HepG2 (cell line): ENCODE measurements around the gene ABCC10. TPM values are rescaled to one million over a fixed set of nuclear protein-coding genes. Genes with fewer than 3 reads are reported as not detected.

Experiments
- MTERF4 ChIP-seq: sonication (generic); formaldehyde crosslinking; IDR thresholded peaks from 2 replicates; pipeline ENCODE4 v1.8.0; 2023; ENCODE audit warnings: mild to moderate bottlenecking, missing genetic modification reagents
- MXD4 ChIP-seq: IDR thresholded peaks from 2 replicates; pipeline ENCODE4 v1.6.1; 2016; ENCODE audit warnings: mild to moderate bottlenecking, missing biosample characterization, missing genetic modification reagents
- PAWR ChIP-seq: sonication (generic); formaldehyde crosslinking; IDR thresholded peaks from 2 replicates; pipeline ENCODE4 v1.4.0; 2020; ENCODE audit warnings: missing genetic modification reagents, mild to moderate bottlenecking, borderline replicate concordance
- PHF20 ChIP-seq: sonication (generic); formaldehyde crosslinking; IDR thresholded peaks from 2 replicates; pipeline ENCODE4 v1.5.0; 2020; ENCODE audit warnings: mild to moderate bottlenecking, missing genetic modification reagents
- POGK ChIP-seq: sonication (generic); formaldehyde crosslinking; conservative IDR thresholded peaks from 2 replicates; pipeline ENCODE4 v1.8.0; 2022; ENCODE audit warnings: mild to moderate bottlenecking, moderate library complexity, missing genetic modification reagents
- PRMT3 ChIP-seq: sonication (generic); formaldehyde crosslinking; IDR thresholded peaks from 2 replicates; pipeline ENCODE4 v1.8.1; 2022; ENCODE audit warnings: low read depth, mild to moderate bottlenecking, moderate library complexity, missing genetic modification reagents, borderline replicate concordance
- SP1 ChIP-seq, 2 experiments: fragments of 450-650 bp in 1 of 2; sonication (generic) in 1 of 2; formaldehyde crosslinking in 1 of 2; IDR thresholded peaks; 2 replicates each; pipeline versions ENCODE4 v1.4.0 to v1.6.1; 2016 to 2020; ENCODE audit warnings: missing genetic modification reagents in 1 of 2
- THAP8 ChIP-seq: sonication (generic); formaldehyde crosslinking; IDR thresholded peaks from 2 replicates; pipeline ENCODE4 v1.5.1; 2020; ENCODE audit warnings: missing genetic modification reagents, mild to moderate bottlenecking, borderline replicate concordance
- TP53 ChIP-seq: sonication (generic); formaldehyde crosslinking; conservative IDR thresholded peaks from 2 replicates; pipeline ENCODE4 v1.4.0; 2020; ENCODE audit warnings: missing genetic modification reagents
- ZGPAT ChIP-seq: IDR thresholded peaks from 2 replicates; pipeline ENCODE4 v1.6.1; 2016; ENCODE audit warnings: mild to moderate bottlenecking
- ZNF34 ChIP-seq: sonication (generic); formaldehyde crosslinking; IDR thresholded peaks from 2 replicates; pipeline ENCODE4 v1.4.0; 2020; ENCODE audit warnings: mild to moderate bottlenecking, missing genetic modification reagents, borderline replicate concordance
- ZNF556 ChIP-seq: sonication (generic); formaldehyde crosslinking; IDR thresholded peaks from 2 replicates; pipeline ENCODE4 v1.4.0; 2020; ENCODE audit warnings: mild to moderate bottlenecking, missing genetic modification reagents, borderline replicate concordance
- ZNF605 ChIP-seq: sonication (generic); formaldehyde crosslinking; IDR thresholded peaks from 2 replicates; pipeline ENCODE4 v1.8.0; 2022; ENCODE audit warnings: mild to moderate bottlenecking, missing genetic modification reagents
- ZNF687 ChIP-seq: sonication (generic); formaldehyde crosslinking; IDR thresholded peaks from 2 replicates; pipeline ENCODE4 v1.5.1; 2020; ENCODE audit warnings: mild to moderate bottlenecking, missing genetic modification reagents, moderate library complexity
- polyA plus RNA-seq, 8 experiments: library from polyadenylated mRNA; depleted of rRNA in 3 of 8; stranded (reverse) in 7 of 8; unstranded in 1 of 8; fragments of >200 nt; fragmentation: Illumina TruSeq in 4 of 8; extraction: Trizol in 4 of 8; gene quantifications; 2 replicates each; pipeline versions ENCODE4 v1.2.1 to v1.2.3, GENCODE V29; 2011 to 2016; ENCODE audit warnings: low read depth in 4 of 8, missing spikeins in 1 of 8, mixed read lengths in 1 of 8; ENCODE audit not compliant: insufficient read depth in 1 of 8
- total RNA-seq, 5 experiments: library from RNA; depleted of rRNA; stranded (reverse); fragments of >200 nt; fragmentation: Illumina TruSeq; extraction: Trizol; gene quantifications; 2 replicates each; pipeline ENCODE4 v1.2.3, GENCODE V29; 2016; ENCODE audit warnings: low read depth in 1 of 5

The ABCC10 gene
- total and polyA plus RNA-seq, 2 of the 13 experiments (the other 11 are each of a cell fraction or from before 2014, with no cell fraction given): 16.0 to 24.3 TPM

GRCh38 chr6:43494321-43494720 is 67.0 kb downstream of the ABCC10 start (continued):
- TF ChIP-seq ZNF34 (no peak), ZNF556 (no peak), SP1 (IDR thresholded peaks at IDR 0.05) (no peak), SP1 (CRISPR knock-in tag; IDR thresholded peaks at IDR 0.05) (no peak), ZNF687 (peak; percentile 29; the same call in 1 of the 2 replicates), THAP8 (CRISPR knock-in tag) (no peak), PHF20 (CRISPR knock-in tag) (no peak), ZGPAT (CRISPR knock-in tag) (no peak), PRMT3 (CRISPR knock-in tag) (no peak), MTERF4 (CRISPR knock-in tag) (no peak), TP53 (CRISPR knock-in tag) (no peak), MXD4 (no peak), ZNF605 (CRISPR knock-in tag) (no peak), PAWR (CRISPR knock-in tag) (no peak), POGK (CRISPR knock-in tag) (no peak)
